ENCODE measurements around the gene SULT1E1.

SULT1E1 gene, protein sequence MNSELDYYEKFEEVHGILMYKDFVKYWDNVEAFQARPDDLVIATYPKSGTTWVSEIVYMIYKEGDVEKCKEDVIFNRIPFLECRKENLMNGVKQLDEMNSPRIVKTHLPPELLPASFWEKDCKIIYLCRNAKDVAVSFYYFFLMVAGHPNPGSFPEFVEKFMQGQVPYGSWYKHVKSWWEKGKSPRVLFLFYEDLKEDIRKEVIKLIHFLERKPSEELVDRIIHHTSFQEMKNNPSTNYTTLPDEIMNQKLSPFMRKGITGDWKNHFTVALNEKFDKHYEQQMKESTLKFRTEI

DNA sequence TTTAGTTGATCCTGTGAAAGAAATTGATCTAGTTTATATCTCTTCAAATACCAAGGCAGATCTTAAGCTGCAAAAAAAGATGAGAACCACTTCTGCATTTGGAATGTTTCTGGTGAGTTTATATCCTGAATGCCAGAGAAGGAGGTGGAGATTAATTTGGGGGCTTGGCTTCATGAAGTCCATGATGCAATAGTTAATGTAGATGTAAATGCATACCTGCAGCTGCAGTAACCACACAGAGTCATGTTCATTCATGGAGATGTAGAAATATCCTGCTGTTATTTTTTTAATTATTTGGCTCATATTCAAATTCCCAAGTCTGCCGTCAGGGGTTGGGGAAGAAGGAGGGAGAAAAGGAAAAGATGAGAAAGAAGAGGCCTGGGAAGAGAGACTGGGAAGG is at the start of gene SULT1E1:
TSS of gene SULT1E1 (minus strand) at position 94 of the 400 bp plus-strand sequence. CDS start 2,501 bp downstream, outside the sequence.
- peak; percentile 23 for DNase-seq (ENCODE audit: low spot score)

DNA sequence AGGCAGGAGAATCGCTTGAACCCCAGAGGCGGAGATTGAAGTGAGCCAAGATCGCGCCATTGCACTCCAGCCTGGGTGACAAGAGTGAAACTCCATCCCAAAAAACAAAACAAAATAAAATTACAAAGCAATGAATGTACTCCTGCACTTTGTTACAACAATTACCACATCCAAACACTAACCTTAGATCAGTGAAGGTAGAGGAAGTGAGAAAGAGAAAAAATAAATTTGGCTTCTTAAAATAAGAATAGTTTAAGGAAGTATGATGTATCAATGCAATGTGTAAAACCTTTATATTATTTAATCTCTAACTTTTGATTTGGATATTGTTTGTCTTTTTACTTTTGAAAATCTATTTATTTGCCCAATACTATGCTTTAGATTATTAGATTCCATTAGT is 49.2 kb upstream of the SULT1E1 start:
- DNase-seq (ENCODE audit: low spot score): no peak

DNA sequence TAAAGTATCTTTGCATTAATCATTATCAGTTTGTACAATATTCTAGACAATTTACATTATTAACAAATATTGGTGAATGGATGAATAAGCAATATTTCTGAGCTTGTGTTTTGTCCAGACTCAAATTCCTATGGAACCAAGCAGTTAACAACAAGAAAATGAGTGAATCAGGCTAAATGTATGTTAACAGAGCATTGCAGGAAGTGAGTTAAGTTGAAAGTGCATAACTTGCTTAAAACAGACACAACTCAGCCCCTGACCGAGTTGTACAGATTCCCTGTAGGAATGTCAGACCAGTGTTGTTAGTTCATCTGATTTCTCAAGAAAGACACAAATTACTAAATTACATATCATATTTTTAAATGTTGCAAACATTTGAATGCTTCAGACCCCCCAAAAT is 47.2 kb upstream of the SULT1E1 start:
- no peak for DNase-seq (ENCODE audit: low spot score)

DNA sequence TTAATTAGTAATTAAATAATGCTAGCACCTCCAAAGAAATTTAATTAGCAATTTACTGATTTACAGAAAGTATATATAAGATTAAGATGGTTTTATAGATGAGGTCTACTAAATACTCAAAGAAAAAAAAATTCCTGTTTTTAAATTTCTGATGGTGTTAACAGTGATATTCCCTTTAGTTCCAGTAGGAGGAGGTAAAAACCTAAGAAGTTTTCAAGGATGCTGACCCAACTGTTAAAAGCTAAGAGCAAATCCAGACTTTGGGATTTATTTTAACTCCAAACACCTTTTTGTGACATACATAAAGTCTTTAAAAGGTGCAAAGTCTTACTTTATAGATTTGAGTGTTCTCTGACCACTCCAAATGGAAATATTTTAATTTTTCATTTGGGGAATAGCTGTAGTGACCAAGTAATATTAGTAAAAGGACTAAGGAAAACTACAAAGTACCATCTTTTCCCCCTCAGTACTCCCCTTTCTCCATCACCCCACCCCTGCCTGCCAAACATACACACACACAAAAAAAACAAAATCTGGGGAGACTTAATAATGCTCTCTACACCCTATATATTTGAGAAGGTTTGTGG is 36.7 kb upstream of the SULT1E1 start:
- no peak for DNase-seq (ENCODE audit: low spot score)

DNA sequence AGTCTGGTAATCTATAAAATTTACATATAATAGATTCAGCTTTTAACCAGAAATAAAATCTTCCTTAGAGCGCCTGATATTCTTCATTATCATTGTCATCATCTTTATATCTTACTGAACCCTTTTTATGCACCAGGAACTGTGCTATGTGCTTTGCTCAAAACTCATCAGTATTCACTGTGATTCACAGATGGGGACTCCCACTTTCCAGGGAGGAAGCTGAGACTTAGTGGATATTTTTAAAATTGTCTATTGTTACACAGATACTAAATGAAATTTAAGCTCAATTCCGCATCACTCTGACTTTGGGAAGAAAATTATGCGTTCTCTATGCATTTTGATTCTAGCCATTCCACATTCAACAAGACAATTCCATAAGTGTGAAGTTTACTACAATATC is 34.8 kb upstream of the SULT1E1 start:
- DNase-seq (ENCODE audit: low spot score): no peak

DNA sequence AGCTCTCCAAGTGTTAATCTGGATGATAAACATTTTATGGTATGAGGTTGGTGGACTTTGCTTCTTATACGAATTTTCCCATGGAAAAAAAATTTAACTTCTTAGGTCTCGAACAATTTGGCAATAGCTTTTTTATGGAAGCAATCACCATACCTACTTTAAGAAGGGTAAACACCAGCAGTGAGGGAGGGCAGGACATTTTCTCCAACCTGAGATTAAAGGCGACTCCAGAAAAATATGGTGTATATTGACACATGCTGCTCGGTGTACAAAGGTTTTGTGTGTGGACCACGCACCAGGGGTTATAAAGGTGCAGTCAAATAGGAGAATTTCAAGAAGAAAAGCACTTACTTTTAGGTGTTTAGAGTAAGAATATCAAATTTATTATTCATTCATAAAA is 34.2 kb upstream of the SULT1E1 start:
- DNase-seq (ENCODE audit: low spot score): no peak

DNA sequence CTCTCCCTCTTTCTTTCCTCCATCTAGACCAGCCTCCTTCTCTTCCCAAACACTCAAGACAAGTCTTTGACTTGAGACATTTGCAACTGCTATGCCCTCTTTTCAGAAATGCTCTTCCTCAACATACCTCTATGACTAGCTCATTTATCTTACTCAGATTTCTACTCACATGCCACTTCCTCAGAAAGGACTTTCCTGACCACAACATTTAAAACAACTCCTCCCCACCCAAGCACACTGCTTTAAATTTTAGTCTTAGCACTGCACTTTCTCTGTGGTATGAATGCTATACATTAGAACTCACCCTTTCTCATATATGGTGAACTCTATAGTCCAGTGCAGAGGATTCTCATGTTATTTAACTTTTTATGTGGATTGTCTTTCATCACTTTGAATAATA is 28.4 kb upstream of the SULT1E1 start:
- no peak for DNase-seq (ENCODE audit: low spot score)

DNA sequence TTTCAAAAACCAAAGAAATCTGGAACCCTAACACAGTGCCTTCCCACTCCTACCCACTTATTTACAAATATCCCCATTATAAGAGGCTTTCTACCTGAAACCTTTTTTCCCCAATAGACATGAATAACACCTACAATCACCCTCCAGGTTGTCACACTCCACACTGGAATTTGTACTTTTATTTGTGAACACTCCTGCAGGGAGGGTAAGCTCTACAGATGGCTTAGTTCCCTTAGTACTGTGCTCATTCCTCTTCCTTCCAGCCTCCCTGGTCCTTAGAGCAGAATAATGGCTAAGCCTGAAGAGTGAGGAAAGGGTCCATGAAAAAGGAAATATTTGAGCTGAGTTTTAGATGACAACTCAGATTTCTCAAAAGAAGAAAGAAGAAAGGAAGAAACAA is 22.2 kb upstream of the SULT1E1 start:
- DNase-seq (ENCODE audit: low spot score): no peak

DNA sequence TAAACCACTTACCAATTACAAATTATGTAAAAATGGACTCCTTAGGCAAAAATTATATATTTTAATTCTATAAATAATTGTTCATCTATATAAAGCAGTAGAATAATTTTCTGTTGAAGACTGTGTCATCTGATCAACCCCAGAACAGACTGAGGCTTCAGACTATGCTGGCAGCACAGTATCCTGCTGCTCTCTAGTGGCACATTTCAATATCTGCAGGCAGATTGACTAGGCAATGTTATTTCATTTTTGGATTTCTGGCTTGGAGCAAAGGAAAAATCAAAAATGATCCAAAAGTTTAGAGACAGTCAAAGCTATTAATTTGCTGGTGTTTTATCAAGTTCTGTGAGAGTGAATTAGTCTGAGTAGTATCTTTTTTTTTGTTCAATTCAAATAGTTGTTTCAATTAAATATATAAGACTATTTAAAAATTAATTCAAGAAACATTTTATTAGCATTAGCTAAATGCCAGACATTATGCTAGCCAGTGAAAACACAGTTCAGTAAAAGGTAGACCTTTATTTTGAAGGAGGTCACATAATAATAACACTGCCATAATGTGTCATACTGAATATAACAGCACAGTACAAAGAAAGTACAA is 21.3 kb upstream of the SULT1E1 start:
- peak; percentile 33 for DNase-seq (ENCODE audit: low spot score)

DNA sequence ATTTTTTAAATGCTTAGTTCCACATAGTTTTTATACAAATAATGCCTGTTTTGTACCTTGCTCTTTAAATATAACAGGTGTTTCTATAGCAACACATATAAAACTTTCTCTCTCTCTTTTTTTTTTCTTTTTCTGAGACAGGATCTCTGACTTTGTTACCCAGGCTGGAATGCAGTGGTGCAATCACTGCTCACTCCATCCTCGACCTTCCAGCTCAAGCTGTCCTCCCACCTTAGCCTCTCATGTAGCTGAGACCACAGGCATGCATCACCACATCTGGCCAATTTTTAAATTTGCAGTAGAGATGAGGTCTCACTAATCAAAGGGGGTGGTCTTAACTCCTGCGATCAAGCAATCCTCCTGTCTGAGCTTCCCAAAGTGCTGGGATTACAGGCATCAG is 18.3 kb upstream of the SULT1E1 start:
- DNase-seq (ENCODE audit: low spot score): no peak

DNA sequence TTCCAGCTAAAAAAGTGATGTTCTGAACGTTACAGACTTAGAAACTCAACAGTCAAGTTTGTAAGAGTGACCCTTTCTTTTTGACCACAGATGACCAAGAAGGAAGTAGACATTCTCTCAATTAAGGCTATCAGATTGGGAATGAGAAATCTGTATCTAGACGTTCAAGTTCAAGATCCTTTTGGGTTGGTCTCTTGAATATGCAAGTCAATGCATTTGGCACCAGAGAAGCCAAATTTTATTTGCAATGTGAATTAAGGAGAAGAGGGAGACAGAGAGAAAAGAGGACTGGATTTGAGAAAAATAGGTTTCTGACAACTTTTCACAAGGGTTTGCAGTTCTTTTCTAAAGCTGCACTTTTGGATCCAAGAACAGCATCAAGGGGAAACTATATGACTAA is 17.5 kb upstream of the SULT1E1 start:
- no peak for DNase-seq (ENCODE audit: low spot score)

DNA sequence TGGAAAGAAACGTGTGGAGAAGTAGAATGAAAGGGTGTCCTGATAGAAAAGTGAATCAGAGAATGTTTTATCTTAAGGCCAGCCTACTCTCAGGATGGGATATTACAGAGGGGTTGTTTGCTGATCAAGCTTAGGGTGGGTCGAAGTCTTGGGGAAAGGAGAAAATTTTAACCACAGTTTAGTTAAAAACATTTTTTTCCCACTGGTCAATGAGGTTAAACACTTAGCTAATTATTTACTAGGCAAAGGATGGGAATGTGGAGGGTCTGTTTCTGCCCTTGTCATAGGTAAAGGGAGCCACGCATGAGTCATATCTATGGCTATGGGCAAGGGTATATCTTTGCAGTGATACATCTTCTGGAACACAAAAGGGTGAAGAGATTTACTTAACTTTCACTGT is 16.1 kb upstream of the SULT1E1 start:
- DNase-seq (ENCODE audit: low spot score): no peak

DNA sequence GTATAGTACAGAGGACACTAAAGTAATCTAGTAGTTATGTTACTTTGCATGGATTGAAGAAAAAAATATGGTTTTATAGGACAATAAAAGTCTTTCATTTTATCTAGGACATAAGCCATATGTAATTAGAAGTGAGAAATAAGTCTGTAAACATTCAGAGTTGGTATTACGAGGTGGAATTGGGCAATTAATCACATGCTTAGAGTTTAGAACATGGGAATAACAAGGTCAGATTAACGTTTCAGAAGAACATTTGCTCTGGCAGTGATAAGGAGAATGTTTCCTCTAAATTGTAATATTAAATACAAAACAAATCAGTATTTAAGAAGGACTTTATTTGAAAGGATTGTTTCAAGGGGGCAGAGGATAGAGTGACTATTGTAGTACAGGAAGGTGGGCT is 15.6 kb upstream of the SULT1E1 start:
- DNase-seq (ENCODE audit: low spot score): no peak

DNA sequence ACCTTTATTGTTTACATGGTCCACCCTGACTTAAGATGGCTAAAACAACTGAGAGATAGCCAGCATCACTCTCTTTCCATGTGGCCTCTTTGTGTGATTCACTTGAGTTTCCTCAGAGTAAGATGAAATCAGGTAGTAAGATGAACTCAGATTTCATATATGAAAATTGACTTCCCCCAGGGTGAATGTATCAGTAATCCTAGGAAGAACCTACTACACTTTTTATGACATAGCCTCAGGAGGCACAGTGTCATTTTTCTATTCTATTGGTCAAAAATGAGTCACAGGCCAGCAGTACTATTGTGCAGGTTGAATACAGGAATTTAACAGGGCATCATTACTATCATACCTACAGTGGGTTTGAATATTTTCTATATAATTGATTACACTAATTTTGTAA is 14.6 kb upstream of the SULT1E1 start:
- no peak for DNase-seq (ENCODE audit: low spot score)

DNA sequence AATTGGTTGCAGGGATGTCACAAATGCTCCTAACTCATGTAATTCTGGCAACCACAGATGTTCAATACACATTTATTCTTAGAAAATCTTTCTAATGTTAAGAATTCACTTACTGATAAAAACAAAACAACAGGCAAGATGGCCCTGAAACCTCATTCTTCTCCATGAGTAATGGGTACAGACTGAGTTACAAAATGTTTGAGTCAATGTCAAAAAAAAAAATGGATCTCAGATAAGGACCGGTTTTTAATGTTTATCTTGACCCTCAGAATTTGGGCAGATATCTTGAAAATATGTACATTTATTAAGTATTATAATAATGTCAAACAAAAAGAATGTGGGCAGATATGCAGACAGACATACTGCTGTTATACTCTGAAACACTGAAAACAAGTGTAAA is 1.8 kb upstream of the SULT1E1 start:
- no peak for DNase-seq (ENCODE audit: low spot score)

DNA sequence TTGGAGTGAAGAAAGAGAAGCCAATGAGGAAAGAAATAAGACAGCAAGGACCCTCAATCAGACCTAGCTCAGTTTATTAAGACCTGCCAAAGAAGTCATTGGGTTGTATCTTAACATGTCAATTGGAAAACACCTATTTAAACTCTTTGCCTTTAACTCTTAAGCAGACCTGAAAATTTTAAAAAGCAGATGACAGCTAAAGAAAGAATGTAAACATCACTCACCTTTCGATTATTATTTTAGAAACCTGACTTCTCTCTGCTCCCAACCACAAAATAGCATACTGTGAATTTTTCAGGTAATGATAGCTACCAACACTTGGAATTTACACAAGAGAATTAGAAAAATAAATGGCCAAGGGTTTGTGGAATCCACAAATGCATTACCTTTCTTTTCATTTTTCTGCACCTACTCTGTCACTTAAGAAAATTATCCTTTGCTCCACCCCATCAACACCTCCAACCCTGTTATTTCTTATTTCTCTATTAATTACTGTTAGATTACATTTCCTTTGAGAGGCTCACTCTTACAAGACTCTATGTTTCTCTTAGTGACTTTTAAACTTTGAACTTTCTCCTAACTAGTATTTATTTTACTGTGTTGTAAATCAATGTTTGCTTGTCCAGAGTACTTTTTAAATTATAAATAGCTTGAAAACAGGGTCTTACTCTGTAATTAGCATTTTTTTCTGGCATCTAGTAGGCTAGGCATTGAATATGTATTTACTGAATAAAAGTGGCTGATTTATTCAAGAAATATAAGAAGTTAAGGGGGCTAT is 765 bp upstream of the SULT1E1 start:
- DNase-seq (ENCODE audit: low spot score): no peak

DNA sequence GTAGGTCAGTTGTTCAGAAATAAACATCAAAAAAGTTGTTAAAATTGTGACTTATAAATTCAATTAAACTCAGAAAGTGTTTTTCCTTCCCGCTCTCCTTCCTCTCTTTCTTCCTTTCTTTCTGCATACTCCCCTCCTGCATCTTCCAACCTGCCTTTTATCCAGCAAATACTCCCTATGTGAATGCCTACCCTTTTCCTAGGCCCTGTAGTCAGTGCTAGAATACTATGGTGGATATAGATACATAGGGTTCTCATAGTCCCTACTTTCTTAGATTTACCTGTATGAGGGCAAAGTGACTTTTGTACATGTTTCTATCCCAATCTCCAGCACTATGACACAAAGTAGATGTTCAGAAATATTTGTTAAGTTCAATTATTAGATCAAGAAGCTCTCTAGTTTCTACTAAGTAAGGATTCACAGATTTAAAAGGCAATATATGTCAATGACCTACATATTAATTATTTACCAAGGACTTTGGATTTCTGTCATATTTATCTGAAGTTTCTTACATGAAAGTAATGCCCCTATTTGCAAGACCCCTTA is 732 bp downstream of the SULT1E1 start:
- DNase-seq (ENCODE audit: low spot score): no peak

DNA sequence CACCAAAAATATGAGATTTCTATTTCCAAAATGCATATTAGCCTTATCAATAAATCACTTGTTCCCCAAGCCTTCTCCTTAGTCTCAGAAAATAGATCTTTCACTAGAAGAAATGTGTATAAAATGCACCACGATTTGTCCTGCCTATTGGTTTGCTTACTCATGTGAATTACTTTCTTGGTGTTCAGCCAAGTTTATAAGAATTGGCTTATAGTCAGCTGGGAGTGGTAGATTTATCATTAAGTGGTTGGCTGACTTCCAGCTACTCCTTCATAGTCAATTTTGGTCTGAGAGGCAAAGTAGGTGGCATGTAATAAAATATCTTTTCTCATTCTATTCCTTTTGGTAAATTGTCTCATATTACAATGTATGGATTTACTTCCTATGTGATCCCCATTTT is 1.3 kb downstream of the SULT1E1 start:
- DNase-seq (ENCODE audit: low spot score): no peak

DNA sequence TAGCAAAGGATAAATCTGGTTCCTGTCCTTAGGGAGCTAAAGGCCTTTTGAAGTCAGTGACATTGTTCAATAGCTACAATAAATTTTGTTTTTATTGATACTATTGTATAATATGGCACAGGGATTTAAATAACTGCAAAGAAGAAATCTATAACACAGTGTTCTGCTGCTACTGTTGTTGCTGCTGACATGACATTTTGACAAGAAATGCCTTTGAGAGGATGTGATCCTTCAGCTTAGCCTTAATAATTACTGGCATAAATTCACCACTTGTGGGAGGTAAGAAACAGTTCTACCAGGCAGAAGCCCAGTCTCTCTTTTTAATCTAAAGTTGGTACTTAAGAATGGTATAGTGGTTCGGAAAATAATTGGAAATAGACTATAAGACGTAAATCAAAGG is 4.1 kb downstream of the SULT1E1 start:
- DNase-seq (ENCODE audit: low spot score): no peak

DNA sequence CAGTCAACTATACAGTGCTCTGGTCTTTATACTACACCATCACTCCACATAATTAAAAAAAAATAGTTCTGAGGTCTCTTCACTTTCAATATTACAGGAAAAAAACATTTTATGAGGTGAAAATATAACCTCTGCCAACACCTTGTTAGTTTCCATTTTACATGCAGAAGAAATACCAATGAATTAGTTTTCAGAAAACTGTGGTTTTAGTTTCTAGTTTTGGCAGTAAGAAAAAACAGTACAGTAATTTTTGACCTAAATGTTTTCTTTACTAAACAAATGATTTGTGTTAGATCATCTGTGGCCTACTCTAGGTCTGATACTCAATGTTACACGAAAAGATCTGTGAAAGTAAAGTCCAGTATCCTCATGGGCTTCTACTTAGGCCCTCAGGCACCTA is 10.0 kb downstream of the SULT1E1 start:
- no peak for DNase-seq (ENCODE audit: low spot score)

DNA sequence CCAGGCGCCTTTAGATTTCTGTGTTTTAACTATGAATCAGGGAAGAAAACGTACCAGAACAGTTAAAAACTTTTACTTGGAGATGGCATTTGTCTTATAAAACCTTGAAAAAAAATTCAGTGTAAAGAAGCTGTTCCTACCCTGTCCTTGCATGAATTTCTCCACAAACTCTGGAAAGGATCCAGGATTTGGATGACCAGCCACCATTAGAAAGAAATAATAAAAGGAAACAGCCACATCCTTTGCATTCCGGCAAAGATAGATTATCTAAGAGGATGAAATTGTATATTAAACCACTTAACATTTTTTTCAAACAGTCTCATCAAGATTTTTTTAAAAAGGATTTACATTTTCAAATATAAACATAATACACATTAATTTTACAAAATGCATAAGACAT is 10.6 kb downstream of the SULT1E1 start:
- no peak for DNase-seq (ENCODE audit: low spot score)

DNA sequence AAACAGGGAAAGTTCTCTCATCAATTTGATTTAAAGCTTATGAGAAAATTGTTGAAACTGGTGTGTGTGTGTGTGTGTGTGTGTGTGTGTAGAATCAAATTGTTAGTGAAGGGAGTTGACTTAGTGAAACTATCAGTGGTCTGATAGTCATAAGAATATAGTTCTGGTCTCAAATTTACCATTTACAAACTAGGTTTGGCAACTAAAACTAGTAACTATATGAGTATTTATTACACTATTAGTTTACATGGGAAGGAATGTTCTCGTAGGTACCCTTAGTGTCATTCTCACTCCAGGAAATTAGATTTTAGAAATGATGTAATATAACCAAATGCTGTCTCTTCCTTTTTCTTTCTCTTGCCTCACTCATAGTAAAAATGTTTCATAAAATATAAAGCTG is 11.9 kb downstream of the SULT1E1 start:
- DNase-seq (ENCODE audit: low spot score): no peak

DNA sequence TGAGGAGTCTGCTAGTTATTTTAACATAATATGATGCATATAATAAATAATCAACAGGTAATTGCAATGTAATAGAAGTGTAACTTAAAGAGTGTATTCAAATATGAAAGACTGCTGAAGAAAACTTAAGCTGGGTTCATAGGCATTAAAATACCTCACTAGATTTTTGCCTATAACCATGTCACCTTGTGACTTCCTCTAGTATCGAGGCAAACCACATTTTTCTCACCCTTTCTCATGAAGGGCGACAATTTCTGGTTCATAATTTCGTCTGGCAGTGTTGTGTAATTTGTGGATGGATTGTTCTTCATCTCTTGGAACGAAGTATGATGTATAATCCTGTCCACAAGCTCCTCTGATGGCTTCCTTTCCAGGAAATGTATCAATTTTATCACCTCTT is 16.0 kb downstream of the SULT1E1 start:
- DNase-seq (ENCODE audit: low spot score): no peak

Measured in SW480 (cell line).